AG10803 (cell line): ENCODE data around the gene MSI2.

ENCODE experiments used
- DNase-seq: peaks from one replicate; pipeline ENCODE4 v3.0.0; 2010; ENCODE audit warnings: low read depth
- H3K4me3 ChIP-seq: 2 replicates; pipeline ENCODE4 v1.5.1; 2011; ENCODE audit warnings: mild to moderate bottlenecking, low read length, control low read depth
- TF ChIP-seq, protein P1 (sequence below): conservative IDR thresholded peaks from 2 replicates; pipeline ENCODE4 v1.5.1; 2011; ENCODE audit warnings: mild to moderate bottlenecking, low read length, control low read depth, inconsistent platforms

Gene MSI2

DNA sequence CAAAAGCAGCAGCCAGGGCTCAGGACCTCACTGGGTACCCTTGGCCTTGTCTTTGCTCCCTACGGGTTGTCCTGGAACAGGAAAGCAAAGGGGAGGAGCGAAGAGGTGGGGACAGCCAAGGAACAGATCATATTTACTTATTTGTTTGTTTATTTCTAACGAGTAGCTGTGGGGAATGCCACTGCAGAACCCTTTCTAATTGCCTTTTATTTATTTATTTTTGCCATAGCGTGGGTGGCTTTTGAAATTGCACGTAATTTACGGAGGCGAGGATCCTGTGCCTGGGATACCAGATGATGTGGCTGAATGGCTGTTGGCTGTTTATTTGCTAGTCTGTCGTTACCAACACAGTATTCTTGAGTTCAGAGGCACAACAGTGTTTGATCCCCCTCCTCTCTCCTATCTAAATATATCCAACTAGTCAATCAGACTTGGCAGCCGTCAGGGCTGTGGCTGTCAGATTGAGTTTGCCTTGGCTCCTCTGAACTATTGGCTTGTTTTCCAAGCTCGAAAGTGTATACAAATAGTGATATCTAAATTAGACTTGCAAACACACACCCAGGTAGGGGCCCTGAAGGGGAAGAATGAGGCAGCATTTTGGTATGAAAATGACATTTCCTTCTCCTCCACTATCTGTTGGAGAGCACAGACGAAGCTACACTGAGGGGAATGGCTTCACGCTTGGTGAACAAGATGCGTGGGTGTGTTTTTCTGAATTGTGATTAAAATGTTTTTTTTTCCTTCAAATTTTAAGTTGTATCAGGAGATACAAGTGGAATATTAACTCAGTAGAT, 110.4 kb downstream of the MSI2 start:
- TF ChIP-seq, protein P1, sequence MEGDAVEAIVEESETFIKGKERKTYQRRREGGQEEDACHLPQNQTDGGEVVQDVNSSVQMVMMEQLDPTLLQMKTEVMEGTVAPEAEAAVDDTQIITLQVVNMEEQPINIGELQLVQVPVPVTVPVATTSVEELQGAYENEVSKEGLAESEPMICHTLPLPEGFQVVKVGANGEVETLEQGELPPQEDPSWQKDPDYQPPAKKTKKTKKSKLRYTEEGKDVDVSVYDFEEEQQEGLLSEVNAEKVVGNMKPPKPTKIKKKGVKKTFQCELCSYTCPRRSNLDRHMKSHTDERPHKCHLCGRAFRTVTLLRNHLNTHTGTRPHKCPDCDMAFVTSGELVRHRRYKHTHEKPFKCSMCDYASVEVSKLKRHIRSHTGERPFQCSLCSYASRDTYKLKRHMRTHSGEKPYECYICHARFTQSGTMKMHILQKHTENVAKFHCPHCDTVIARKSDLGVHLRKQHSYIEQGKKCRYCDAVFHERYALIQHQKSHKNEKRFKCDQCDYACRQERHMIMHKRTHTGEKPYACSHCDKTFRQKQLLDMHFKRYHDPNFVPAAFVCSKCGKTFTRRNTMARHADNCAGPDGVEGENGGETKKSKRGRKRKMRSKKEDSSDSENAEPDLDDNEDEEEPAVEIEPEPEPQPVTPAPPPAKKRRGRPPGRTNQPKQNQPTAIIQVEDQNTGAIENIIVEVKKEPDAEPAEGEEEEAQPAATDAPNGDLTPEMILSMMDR, result no peak
- H3K4me3 ChIP-seq, result no peak overlapping the region
- DNase-seq, result no peak

DNA sequence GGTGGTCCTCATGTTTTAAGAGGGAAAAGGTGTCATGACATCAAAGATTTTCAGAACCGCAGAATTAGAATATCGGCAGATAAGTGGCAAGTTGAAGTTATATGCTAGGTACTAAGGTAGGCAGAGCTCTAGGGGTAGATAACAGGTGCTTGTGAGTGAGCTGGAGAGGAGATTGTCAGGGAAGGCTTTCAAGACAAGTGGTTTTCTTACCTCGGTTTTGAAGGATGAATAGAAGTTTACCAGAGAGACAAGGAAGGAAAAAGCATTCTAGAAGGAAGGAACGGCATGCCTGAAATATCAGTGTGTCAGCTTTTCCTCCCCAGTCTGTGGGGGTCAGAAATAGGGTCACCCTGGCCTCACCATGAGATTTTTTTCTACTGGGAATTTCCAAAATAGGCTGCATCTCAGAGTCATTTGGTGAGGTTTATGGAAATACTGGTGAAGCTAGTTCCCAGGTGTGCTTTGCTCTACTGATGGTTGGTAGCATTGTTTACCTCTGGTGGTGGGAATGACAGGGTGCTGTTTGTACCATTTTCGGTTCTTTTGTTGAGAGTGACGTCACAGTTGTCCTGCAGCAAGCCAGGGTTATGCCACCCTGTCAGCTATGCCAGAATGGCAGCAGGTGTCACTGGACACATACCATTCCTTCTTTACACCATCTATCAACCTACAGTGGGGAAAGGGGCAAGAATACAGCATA, 112.5 kb downstream of the MSI2 start:
- no peak overlapping the region for H3K4me3 ChIP-seq
- TF ChIP-seq, protein P1, result no peak
- DNase-seq, result no peak

DNA sequence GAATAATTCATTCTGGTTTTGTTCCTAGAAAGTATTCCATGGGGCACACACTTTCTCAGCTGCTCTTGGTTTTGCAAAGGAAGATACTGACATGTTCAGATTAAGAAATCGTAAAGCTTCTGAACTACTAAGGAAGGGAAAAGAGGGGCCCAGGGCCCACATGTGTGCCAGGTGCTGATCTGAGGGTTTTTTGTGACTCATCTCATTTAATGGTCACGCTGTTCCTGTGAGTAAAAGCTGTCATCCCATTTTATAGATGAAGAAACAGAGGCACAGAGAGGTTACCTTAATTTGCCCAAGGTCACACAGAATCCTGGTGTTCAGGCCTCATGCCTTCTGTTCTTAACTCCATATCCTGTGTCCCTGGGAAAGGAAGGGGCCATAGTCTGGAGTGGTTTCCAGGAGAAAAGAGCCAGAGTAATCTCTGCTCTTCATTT, 113.2 kb downstream of the MSI2 start:
- H3K4me3 ChIP-seq, result no peak overlapping the region
- DNase-seq, result peak; percentile 7
- TF ChIP-seq, protein P1, result no peak

DNA sequence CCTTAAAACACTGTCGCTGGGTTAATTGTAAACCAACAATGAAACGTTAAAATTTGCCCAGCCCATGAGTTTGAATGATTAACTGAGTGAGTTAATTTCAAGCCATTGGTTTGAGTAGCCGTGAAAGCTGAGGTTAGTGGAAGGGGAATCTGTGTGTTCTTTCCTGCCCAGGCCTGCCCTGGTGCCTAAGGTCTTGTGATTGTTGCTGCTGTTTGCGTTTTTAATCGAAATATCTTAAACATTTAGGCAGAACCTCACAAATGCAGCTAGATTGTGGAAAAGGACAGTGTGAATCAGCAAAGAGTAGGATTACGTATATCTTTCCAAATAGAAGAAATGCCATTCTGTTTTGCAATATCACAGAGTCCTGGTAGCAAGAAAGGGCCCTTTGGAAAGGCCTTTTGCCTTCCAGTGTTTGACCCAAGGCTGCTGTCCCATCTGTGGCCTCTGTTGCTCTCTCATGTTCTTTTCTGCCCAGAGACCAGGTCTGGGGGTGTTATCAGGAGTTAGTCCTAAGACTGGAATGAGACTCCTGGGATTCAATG, 113.8 kb downstream of the MSI2 start:
- H3K4me3 ChIP-seq, result no peak overlapping the region
- TF ChIP-seq, protein P1, result no peak
- peak; percentile 73 for DNase-seq

DNA sequence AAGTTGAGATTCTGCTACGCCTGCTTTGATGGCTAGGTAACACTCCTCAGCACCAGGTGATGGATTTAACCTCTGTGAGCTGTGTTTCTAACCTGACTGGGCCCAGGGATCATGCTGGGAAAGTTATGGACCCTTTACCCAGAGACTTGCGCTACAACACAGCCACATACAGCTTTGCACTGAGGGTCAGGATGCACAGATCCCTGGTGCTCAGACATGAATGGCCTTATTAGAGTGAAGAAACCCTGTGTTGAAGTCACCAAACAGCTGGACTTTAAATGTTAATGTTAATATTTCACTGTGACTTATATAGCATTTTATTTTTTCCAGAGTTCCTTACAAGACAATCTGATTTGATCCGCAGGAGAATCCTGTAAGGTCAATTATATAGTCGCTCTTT, 114.3 kb downstream of the MSI2 start:
- H3K4me3 ChIP-seq, result no peak overlapping the region
- TF ChIP-seq, protein P1, result no peak
- DNase-seq, result no peak

DNA sequence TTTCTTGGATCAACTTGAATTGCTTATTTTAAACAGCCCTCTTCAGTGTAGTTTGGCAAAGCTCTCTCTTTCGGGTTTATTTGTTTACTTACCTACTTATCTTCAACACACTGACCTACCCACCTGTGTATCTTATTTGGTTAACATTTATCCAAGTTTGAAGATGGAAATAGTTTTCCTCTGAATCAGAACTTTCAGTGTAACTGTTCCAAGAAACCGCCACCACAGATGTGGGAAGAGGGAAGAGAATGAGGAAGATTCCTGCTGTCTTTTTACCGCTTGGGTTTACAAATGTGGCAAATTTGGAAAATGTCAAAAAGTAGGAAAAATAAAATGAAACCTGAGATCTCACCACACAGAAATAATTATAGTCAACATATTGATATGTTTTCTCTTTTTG, 115.8 kb downstream of the MSI2 start:
- TF ChIP-seq, protein P1, result no peak
- DNase-seq, result peak; percentile 28
- H3K4me3 ChIP-seq, result no peak overlapping the region
